HL-60/S4 (cell line): ENCODE measurements around the gene EOMES.

Experiments used
- in situ Hi-C: fragments of 300-500 bp; cut with MboI; formaldehyde crosslinking; loops from 2 replicates; pipeline ENCODE4 v1.14.3; 2022; ENCODE audit warnings: low sequenced_read_pairs

The EOMES gene

DNA sequence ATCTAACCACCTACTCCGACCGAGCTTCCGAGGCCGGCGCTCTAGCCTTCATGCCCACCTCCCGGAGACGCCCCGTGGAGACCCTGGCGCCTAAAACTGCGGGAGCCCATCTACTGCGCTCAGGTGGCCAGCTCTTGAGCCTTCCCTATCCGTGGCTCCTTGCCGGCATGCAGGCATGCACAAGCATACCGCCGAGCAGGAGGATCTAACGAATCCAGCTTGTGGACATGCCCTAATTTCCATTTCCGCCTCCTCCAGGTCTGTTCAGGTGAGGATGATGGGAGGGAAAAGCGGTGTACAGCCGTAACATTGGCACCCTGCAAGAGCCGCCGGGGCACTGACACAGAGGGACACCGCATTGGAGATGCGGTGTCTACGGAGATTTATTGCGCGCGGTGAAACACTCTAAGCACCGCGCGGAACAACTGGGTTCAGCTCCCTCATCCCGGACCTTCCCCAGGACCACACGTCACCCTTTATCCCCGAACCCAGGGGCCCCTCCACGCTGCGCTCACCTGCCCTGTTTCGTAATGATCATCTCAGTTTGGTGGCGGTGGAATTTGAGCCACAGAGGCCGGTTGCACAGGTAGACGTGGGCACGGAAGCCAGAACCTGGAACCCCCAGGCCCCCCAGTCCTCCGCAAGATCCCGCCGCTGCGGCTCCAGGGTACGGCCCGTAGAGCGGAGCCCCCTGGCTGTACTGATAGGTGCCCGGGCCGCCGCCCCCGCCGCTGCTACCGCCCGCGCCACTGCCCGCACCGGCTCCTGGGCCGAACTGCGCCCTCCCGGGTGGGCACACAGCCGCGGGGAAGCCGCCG lies 1.0 kb downstream of the EOMES start:
- in situ Hi-C loops: loop anchor here (25.0 kb wide), 1 partner anchor 591 kb away; no protein-coding TSS in a partner anchor

DNA sequence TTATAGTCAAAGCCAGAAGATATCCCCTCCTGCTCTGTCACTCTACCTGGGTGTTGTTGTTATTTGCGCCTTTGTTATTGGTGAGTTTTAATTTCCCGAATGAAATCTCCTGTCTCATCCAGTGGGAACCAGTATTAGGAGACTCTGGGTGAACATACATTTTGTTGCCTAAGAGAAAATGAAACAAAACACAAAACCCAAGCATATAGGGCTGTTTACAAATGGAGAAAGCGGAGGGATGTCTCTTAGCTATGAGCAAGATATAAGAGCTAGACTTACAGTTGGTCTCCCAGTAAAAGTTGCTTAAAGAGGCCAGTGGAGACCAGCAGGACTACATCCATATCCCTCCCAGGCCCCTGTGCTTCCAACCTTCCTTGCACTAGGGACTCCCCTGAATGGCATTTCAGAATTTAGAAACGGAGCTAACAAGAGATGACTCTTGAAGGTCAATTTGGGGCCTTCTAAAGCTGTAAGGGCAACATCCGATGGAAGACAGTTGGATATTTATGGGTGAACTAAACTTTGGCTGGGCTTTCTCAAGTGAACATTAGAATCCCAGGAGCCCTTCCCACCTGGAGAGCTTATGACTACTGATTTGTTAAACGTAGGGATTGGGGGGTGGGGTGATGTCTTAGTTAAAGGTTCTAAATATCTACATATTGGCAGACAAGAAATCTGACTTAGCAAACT lies 2.7 kb downstream of the EOMES start:
- in situ Hi-C loops: loop anchor here (25.0 kb wide), 1 partner anchor 593 kb away; no protein-coding TSS in a partner anchor

DNA sequence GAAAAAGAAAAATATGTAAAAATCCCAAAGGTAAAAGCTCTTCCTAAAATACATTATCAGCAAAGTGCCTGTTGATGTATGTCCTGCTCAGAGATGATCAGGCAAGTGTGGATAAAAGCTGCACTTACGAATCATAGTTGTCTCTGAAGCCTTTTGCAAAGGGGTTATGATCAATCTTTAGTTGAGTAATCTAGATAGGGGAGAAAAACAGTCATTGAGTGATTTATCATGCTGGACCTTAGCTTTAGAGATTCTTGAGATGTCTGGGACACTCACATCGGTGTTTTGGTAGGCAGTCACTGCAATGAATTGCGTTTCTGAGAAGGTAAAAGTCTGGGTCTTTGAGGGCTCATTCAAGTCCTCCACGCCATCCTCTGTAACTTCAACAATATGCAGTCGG lies 3.7 kb downstream of the EOMES start:
- in situ Hi-C loops: loop anchor here (25.0 kb wide), 1 partner anchor 594 kb away; no protein-coding TSS in a partner anchor

DNA sequence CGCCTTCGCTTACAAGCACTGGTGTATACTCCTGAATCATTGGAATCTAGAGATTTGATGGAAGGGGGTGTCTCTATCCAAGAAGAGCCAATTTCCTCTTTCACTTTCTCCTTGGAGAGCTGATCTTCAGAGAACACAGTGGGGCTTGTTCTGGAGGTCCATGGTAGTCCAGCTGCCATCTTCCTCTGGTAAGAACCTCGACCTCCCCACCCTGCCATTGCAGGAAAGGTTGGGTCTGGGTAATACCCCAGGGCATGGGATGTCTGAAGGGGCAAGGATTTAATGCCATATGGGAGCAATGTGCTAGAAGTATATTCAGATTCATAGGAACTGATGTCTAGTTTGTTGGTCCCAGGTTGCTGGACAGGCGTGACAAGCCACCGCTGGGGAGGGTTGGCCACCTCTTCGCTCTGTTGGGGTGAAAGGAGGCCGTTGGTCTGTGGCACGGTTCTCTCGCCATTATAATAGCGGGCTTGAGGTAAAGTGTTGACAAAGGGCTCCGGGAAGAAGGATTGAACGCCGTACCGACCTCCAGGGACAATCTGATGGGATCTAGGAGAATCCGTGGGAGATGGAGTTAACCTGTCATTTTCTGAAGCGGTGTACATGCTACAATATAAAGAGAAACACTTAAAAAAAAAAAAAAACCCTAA lies 4.8 kb downstream of the EOMES start:
- in situ Hi-C loops: loop anchor here (25.0 kb wide), 1 partner anchor 595 kb away; no protein-coding TSS in a partner anchor

DNA sequence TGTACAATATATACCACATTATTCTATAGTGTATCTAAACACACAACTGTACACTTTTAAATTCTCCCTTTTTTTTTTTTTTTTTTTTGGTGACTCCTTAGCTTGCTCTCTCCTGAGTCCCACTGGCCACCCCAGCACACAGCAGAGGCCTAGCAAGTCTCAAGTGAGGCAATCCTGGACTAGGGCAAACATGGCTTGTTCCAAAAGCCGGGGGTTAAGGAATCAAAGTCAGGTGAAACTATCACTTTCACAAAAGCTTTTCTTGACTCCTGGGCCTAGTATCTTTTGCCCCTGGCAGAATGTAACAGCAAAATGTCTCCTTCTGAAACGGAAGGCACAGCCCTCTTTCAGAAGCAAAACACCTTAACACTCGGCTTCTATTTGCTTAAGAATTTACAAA lies 5.8 kb downstream of the EOMES start:
- in situ Hi-C loops: loop anchor here (25.0 kb wide), 1 partner anchor 596 kb away; no protein-coding TSS in a partner anchor

DNA sequence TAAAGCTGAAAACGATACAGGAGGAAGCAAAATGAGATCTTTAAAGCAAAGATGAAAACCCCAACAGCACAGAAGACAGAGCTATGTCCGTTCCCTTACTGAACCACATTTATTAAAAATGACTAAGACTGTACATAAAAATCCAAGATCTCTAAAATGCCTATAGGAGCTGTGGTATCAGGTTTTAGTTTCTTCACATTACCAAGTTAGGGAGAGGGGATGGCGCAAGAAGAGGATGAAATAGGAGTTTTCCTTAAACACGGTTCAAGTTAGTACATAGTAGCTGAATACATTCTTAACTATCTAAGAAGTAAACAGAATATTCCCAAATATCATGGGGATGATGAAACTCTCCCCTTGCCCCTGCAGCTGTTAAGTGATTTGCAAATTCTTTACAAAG lies 6.3 kb downstream of the EOMES start:
- in situ Hi-C loops: loop anchor here (25.0 kb wide), 1 partner anchor 596 kb away; no protein-coding TSS in a partner anchor

DNA sequence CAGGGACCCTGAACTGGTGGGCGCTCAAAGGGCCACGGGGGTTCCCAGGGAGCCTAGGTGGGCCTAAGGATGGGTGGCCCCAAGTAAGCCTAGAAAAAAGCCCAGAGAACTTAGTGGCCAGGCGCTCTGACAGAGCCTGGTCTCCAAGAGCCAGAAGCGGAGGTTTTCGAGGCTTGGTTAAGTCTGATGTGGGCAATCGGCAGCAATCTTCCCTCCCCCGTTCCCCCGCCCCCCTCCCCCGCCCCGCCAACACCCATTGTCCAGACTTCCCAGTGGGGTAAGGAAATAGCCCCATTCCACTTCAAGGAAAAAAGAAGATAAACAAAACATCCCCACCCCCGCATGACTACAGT lies 6.7 kb downstream of the EOMES start:
- in situ Hi-C loops: loop anchor here (25.0 kb wide), 1 partner anchor 597 kb away; no protein-coding TSS in a partner anchor

DNA sequence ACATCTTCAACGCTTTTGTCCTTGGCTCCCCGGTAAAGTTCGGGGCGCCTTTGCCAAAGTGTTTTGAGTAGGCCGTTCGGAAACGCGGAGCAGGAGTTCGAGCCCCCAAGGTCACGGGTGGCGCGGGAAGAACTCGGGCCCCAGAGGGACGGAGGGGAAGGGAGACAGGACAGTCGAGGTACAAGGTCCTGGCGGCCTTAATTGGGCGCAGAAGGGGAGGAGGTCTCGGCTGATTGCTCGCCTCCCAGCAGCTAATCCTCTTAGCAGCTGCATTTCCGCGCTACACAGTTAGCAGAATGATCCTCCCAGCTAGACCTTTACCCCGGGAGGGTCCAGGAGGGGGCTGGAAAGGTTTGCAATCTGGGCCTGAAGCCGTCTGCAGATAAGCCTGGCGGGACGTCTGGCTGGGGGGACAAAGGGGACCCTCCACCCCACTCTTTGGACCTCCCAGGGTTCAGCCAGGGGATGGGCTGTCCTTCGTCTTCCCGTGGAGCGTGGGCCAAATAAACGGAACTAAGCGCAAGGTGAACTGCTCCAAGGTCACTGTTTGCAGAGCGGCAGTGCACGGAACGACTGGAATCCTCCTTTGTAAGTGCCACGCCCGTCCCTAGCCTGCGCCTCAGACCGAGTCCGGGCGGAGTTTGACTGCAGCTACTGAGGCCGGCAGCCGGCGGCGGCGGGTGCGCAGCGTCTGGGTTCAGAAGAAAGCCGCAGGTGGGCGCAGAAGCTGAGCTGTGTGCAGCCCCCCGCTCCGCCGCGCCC lies 7.2 kb downstream of the EOMES start:
- in situ Hi-C loops: loop anchor here (25.0 kb wide), 1 partner anchor 597 kb away; no protein-coding TSS in a partner anchor

DNA sequence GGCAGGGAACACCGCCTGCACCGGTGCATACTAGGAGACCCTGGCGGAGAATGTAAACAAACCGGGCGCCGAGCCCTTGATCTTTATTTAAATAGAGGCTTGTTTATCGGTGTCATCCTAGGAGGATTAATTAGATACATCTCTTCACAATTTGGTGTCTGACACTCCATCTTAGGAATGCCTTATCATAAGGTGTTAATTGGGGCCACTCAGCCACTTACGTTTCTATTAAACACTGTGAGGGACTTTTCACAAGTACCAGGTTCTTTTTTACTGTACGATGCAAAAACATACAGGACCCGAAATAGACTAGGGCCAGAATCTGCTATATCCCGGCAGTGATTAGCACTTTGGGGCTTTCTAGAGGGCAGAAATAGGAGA lies 8.0 kb downstream of the EOMES start:
- in situ Hi-C loops: loop anchor here (25.0 kb wide), 1 partner anchor 598 kb away; no protein-coding TSS in a partner anchor

DNA sequence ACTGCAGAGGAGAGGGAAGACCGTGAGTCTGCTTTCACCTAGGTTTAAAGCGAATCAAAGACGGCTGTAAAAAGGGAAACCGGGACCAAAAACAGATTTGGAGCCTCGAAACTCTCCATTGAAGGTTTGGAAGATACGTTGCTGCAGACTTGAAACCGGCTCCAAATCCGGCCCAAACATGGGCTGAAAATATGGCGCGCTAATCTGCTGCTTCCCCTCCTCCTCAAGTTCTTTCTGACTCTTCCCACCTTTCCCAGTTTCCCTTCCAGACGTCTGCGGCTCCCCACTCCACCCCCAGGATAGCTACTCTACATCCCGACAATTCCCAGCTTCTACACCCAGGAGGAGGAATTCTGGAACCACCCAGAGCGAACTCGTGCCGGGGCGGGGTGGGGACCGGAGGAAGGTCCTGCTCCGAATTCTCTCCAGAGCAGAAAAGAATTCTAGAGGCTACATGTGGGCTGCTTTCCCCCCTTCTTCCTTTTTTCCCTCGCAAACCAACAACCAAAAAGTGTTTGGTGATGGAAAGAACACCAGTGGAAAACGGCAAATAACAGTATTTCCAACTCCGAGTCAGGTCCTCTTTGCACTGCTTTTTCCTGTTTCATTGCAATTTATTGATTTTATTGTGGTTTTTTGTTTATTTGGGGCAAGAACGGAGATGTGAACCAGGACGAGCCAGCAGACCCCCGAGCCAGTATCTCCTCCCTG lies 8.5 kb downstream of the EOMES start:
- in situ Hi-C loops: loop anchor here (25.0 kb wide), 1 partner anchor 599 kb away; no protein-coding TSS in a partner anchor

DNA sequence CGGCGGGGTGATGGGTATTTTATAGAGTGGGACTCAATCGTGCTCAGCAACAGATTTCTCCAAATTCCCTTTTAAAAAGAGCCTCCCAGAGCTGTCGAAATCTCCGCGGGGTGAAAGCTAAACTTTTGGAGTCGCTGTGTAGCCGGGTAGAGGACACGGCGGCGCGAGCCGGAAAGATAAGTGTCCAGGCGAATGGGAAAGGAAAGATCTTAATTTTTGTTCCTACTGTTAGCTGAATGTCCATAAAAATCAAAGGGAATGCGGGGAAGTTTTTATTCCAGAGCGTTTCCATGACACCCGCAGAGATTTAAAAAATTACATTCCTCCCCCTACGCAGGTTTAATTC lies 9.1 kb downstream of the EOMES start:
- in situ Hi-C loops: loop anchor here (25.0 kb wide), 1 partner anchor 599 kb away; no protein-coding TSS in a partner anchor

DNA sequence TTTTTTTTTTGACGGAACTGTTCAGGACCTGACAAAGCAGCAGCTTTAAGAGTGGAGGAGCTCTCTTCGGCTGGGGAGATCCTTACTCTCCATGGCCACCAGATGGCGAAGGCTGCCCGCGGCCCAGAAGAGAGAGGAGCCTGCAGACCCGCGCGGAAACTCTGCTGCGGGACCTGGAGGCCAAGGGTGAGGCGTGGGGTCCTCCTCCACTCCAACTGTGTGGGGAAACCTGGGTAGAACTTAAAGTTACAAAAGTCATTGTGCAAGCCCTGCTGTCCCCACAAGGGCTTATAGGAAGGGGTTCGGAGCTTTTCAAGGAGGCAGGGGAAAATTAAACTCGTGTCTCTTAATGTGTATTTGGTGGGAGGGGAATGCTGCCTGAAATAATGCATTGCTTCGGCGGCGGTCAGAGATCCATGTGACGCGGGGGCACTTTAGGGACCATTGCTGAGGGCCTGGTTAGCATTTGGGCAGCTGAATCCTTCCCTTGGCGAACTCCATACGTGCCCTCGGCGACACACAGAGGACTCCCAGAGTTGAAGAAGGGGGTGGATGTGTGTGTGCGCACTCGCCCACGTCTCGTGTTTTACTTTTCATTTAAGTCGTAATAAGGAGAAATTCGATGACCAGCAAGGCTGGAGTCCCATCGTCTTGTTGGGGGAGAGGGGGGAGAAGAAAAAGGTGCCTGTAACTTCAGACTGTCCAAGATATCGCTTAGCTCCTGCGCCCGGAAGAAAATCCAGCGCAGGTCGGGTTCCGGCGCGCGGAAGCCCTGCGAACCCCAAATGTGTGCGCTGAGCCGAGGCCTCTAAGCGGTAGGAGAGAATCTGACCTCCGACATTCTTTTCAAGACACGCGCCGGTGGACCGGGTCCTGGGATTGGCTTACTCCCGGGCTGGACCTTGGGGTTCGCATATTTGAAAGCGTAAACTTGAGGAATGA lies 9.7 kb downstream of the EOMES start:
- in situ Hi-C loops: loop anchor here (25.0 kb wide), 1 partner anchor 600 kb away; no protein-coding TSS in a partner anchor

DNA sequence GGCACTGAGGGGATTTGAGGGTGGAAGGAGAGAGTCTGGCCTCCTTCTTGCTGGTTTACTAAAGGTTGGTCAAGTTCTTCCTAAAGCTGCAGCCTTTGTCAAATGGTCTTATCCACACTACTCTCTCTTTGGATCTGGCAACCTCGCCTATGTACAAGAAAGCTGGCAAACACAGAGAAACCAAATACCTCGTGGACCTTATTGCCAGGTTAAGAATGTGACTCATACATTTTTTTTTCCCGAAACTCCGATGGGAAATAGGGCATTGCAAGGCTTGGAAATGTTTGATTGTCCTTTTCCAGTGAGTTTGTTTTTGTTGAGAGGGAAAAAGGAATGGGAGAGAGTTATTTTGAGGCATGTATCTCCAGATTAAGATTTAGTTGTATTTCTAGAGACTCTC lies 13.9 kb downstream of the EOMES start:
- in situ Hi-C loops: loop anchor here (25.0 kb wide), 1 partner anchor 604 kb away; no protein-coding TSS in a partner anchor

DNA sequence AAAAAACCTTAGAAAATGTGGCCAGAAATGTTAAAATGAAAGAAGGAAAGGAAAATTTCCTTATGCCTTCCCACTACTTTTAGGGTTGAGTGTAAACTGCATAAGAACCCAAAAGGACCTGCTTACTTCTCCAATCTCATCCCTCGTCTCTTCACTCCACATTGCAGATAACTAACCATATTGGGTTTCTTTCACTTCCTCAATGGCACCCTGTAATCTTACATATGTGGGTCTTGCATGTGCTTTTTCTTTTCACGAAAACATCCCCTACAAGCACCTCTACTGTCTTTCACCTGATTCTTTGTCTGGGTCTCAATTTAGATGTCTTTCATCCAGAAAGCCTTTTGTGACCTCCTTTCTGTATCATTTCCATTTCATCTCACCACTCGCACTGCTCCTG lies 23.1 kb downstream of the EOMES start:
- in situ Hi-C loops: no loop called here

DNA sequence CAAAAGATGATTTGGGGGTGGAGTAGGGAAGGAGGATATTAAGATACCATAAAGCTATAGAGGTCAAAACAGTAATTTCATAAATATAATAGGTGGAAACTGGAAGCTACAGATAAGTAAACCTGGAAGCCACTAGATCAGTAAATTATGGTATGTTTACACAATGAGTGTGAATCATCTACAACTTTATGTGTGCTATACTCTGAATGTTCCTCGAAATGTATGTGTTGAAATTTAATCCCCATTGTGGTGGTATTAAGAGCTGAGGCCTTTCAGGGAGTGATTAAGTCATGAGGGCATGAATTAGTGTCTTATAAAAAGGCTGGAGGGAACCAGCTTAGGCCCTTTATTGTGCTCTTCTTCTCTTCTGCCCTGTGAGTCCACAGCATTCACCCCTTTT lies 25.2 kb downstream of the EOMES start:
- in situ Hi-C loops: no loop called here

DNA sequence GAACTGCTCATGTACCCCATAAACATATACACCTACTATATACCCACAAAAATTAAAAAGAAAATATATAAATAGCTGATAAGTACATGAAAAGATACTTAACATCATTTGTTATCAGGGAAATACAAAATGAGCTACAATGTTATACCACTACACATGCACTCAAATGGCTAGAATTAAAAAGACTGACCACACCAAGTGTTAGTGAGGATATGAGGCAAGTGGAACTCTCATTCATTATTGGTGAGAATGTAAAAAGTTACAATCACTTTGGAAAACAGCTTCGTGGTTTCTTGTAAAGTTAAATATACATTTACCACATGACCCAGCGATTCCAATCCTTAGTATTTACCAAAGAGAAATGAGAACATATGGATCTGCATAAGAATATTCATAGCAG lies 26.5 kb downstream of the EOMES start:
- in situ Hi-C loops: no loop called here

DNA sequence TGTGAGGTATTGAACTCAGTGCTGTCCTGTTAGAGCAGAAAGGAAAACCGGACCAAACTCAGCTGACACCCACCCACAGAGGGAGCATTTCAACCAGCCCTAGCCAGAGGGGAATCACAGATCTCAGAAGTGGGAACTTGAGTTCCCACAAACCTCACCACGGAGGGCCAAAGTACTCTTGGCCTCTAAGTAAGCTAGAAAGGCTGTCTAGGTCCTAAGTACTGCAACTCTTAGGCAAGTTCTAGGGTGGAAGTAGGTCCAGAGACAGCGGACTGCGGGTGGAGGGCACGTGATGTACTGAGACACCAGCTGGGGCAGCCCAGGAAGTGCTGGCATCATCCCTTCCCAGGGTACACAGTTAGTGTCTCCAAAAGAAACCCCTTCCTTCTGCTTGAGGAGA lies 34.1 kb downstream of the EOMES start:
- in situ Hi-C loops: no loop called here

DNA sequence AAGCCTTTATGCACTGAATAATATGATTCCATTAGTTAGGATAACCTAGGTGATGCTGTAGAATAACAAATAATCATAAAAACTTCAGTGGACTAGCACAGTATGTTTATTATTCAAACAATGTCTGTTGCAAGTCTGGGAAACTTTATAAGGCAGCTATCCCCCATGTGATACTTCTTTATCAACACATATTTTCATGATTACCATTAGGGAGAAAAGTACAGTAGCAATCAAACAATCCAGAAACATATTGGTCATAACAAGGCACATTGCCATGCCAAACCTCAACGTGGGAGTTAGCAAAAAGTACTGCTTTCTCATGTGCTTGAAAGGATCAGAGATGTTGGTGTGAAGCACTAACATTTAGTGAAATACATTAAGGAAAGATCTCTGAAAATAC lies 35.5 kb downstream of the EOMES start:
- in situ Hi-C loops: no loop called here

DNA sequence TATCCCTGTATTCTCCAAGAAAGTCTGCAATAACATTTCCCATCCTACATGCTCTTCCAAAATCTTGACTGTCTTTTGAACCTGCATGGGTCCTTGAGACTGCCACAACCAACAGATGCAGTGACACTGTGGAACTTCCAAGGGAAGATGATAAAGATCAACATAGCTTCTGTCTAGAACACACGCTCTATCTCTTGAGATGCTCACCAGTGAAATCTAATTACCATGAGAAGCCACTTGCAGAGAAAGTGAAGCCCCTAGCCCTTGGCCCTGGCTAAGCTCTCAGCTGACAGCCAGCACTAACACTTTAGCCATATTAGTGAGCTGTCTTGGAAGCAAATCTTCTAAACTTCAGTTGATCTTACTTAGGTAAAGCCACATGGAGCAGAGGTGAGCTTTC lies 36.6 kb downstream of the EOMES start:
- in situ Hi-C loops: no loop called here
